Lung (tissue), 12 donors: ENCODE measurements around the gene ABLIM2. TPM values are rescaled to one million over a fixed set of nuclear protein-coding genes. Genes with fewer than 3 reads are reported as not detected.

Experiments
- ATAC-seq: fragments of 200-7000 bp; cut with Tn5 transposase; one replicate; pipeline ENCODE4 v1.9.1; 2020; ENCODE audit warnings: moderate number of reproducible peaks; ENCODE audit not compliant: insufficient read depth, low FRiP score
- DNase-seq, 3 donors: peaks; one replicate each; pipeline ENCODE4 v3.0.0-alpha.2; 2013 to 2017
- H3K27ac ChIP-seq, 2 donors: one replicate each; pipeline ENCODE4 v1.5.1; 2013; ENCODE audit warnings: mild to moderate bottlenecking in 2 of 2, moderate library complexity in 2 of 2, control low read depth in 1 of 2, inconsistent platforms in 1 of 2, low read depth in 1 of 2, low read length in 1 of 2
- H3K27me3 ChIP-seq, 3 donors: one replicate each; pipeline ENCODE4 v1.5.1; 2013; ENCODE audit warnings: low read length in 2 of 3; ENCODE audit not compliant: control insufficient read depth in 3 of 3, insufficient read depth in 3 of 3
- H3K36me3 ChIP-seq, 4 donors: one replicate each; pipeline ENCODE4 v1.5.1; 2013; ENCODE audit warnings: low read length in 4 of 4, mild to moderate bottlenecking in 1 of 4, moderate library complexity in 1 of 4; ENCODE audit not compliant: control insufficient read depth in 4 of 4, insufficient read depth in 4 of 4
- H3K4me1 ChIP-seq, 5 donors: one replicate each; pipeline ENCODE4 v1.5.1; 2013; ENCODE audit warnings: low read length in 5 of 5, mild to moderate bottlenecking in 2 of 5, moderate library complexity in 1 of 5; ENCODE audit not compliant: control insufficient read depth in 5 of 5, insufficient read depth in 5 of 5
- H3K4me3 ChIP-seq: one replicate; pipeline ENCODE4 v1.5.1; 2013; ENCODE audit warnings: mild to moderate bottlenecking, control low read depth, moderate library complexity
- H3K9ac ChIP-seq, 2 donors: one replicate each; pipeline ENCODE4 v1.5.1; 2013; ENCODE audit warnings: low read length in 2 of 2, control low read depth in 1 of 2; ENCODE audit not compliant: insufficient read depth in 1 of 2
- H3K9me3 ChIP-seq, 4 donors: one replicate each; pipeline ENCODE4 v1.5.1; 2013; ENCODE audit warnings: low read length in 3 of 4, mild to moderate bottlenecking in 1 of 4, moderate library complexity in 1 of 4; ENCODE audit not compliant: control insufficient read depth in 4 of 4, insufficient read depth in 3 of 4
- CTCF ChIP-seq: IDR thresholded peaks from 2 replicates; pipeline ENCODE4 v1.5.1; 2012; ENCODE audit warnings: mild to moderate bottlenecking; ENCODE audit errors: control extremely low read depth, extremely low read depth
- WGBS, 2 donors: extraction: QIAGEN DNeasy Blood & Tissue Kit; methylation state at CpG; one replicate each; pipeline ENCODE4 v1.1.7; 2013; 5-methylcytosine and 5-hydroxymethylcytosine counted together
- polyA plus RNA-seq, 2 donors: library from polyadenylated mRNA; stranded (reverse); fragments of 200-250 nt; gene quantifications; one replicate each; pipeline ENCODE4 v1.2.1, GENCODE V29; 2013
- total RNA-seq, 2 donors: library from RNA; depleted of rRNA in 1 of 2; stranded (reverse); fragments of >200 nt in 1 of 2; gene quantifications; one replicate each; pipeline ENCODE4 v1.2.1, GENCODE V29; 2014 to 2021
- donor health status: control.
- donor health status: control.
- donor health status: Bipolar disorder and iron deficiency.
- donor health status: healthy.
- donor health status: DM: yes; HTN: yes; CAD: no.

ABLIM2 gene
- total and polyA plus RNA-seq, 4 donors: 1.7 to 10.9 (median 5.2) TPM

GRCh38 chr4:7985891-7986441, 172.6 kb downstream of the ABLIM2 start:
- H3K9ac ChIP-seq: no peak overlapping the region
- DNase-seq (peak in 2 of 3 donors; percentile 22 to 56), ATAC-seq (no peak)
- peaks cover 0 to 9% (median 4%) of the 10 kb centered on the region in 5 donors for H3K4me1 ChIP-seq
- no peak overlapping the region for H3K4me3 ChIP-seq
- H3K27me3 ChIP-seq: no peaks in the 10 kb centered on the region
- H3K36me3 ChIP-seq: no peaks in the 10 kb centered on the region
- TF ChIP-seq CTCF: no peak
- 24 to 35% methylated on average over 21 of the region's 21 CpGs for WGBS, 2 donors
- H3K27ac ChIP-seq: no peak overlapping the region
- H3K9me3 ChIP-seq: peaks cover 0 to 3% (median 0%) of the 10 kb centered on the region in 4 donors

- ATAC-seq (no peak), DNase-seq (no peak)
- no peaks in the 10 kb centered on the region for H3K36me3 ChIP-seq
- peaks cover 0 to 9% (median 4%) of the 10 kb centered on the region in 5 donors for H3K4me1 ChIP-seq
- H3K9me3 ChIP-seq: peaks cover 0 to 3% (median 0%) of the 10 kb centered on the region in 4 donors
- no peak overlapping the region for H3K27ac ChIP-seq
- no peaks in the 10 kb centered on the region for H3K27me3 ChIP-seq
- no peak for TF ChIP-seq CTCF
- no peak overlapping the region for H3K9ac ChIP-seq
- 92 to 94% methylated on average over 12 of the region's 12 CpGs for WGBS, 2 donors
- no peak overlapping the region for H3K4me3 ChIP-seq
These were observed 173.5 kb downstream of the ABLIM2 start for GRCh38 chr4:7985072-7985471.

GRCh38 chr4:7984286-7984925, 174.2 kb downstream of the ABLIM2 start:
- WGBS, 2 donors: 90% methylated on average over 31 of the region's 31 CpGs
- no peaks in the 10 kb centered on the region for H3K9me3 ChIP-seq
- peaks cover 0 to 9% (median 4%) of the 10 kb centered on the region in 5 donors for H3K4me1 ChIP-seq
- DNase-seq: no peak
- H3K4me3 ChIP-seq: no peak overlapping the region
- H3K36me3 ChIP-seq: no peaks in the 10 kb centered on the region
- no peak for ATAC-seq
- no peak overlapping the region for H3K9ac ChIP-seq
- no peak for TF ChIP-seq CTCF
- H3K27ac ChIP-seq: no peak overlapping the region
- no peaks in the 10 kb centered on the region for H3K27me3 ChIP-seq
